Activated effector memory CD4-positive, alpha-beta T cell treated with anti-CD3 and anti-CD28 coated beads, Interleukin-2, amount 50 U/mL, for 16 hours (primary cell): Measurements from ENCODE around the gene FAM120A.
A peak's percentile ranks its signal among the peaks of the same experiment; 100 is the strongest.

Experiments used
- DNase-seq: peaks from one replicate; pipeline ENCODE4 v3.0.0-alpha.2; 2020

FAM120A gene

GRCh38 chr9:93598647-93599241 is 147.3 kb downstream of the FAM120A start:
- peak; percentile 59 for DNase-seq

- DNase-seq: peak; percentile 61
Observed at GRCh38 chr9:93599571-93600403, 148.3 kb downstream of the FAM120A start.

GRCh38 chr9:93600504-93600903 is 149.0 kb downstream of the FAM120A start:
- DNase-seq: peak; percentile 59

- peak; percentile 56 for DNase-seq
Observed at GRCh38 chr9:93601063-93601462, 149.6 kb downstream of the FAM120A start.

GRCh38 chr9:93601666-93602065 is 150.2 kb downstream of the FAM120A start:
- DNase-seq: no peak

- peak; percentile 54 for DNase-seq
Observed at GRCh38 chr9:93603011-93603410, 151.5 kb downstream of the FAM120A start.

- DNase-seq: no peak
Observed at GRCh38 chr9:93603906-93604326, 152.4 kb downstream of the FAM120A start.

GRCh38 chr9:93606187-93606586 is 154.7 kb downstream of the FAM120A start:
- DNase-seq: no peak

GRCh38 chr9:93610206-93610605 is 158.7 kb downstream of the FAM120A start:
- DNase-seq: no peak

GRCh38 chr9:93612052-93612795 is 160.7 kb downstream of the FAM120A start:
- DNase-seq: no peak

- no peak for DNase-seq
Observed at GRCh38 chr9:93612796-93613154, 161.3 kb downstream of the FAM120A start.

- no peak for DNase-seq
Observed at GRCh38 chr9:93613174-93613573, 161.7 kb downstream of the FAM120A start.

- no peak for DNase-seq
Observed at GRCh38 chr9:93613791-93614190, 162.3 kb downstream of the FAM120A start.

- DNase-seq: no peak
Observed at GRCh38 chr9:93614830-93615468, 163.5 kb downstream of the FAM120A start.
